KBM-7 (cell line): ENCODE results near the gene ABCB10.
"Not testable (repeated sequence)": the region's sequence is repeated elsewhere in the genome, so short reads cannot be mapped to it uniquely, and the experiment has no call there.

Experiments
- DNase-seq: peaks from one replicate; pipeline ENCODE4 v3.0.0-alpha.2; 2015
- in situ Hi-C: fragments of 300-500 bp; cut with MboI; formaldehyde crosslinking; loops from 2 replicates; pipeline ENCODE4 v1.14.3; 2020; ENCODE audit warnings: low sequenced_read_pairs, low pct_unique_long_range_greater_than_20kb, mixed read lengths

ABCB10 gene

DNA sequence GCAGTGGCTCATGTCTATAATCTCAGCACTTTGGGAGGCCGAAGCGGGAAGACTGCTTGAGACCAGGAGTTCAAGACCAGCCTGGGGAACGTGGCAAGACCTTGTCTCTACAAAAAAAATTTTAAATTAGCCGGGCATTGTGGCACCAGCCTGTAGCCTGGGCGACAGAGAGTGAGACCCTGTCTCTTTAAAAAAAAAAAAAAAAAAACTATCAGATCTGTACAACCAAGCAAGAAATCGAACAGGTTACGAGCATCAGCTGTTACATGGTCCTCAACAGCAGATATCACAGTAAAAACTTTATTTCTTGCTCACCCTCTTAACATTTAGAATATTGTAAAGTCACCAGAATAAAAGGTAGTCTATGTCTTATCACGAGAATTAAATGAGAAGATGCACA lies 51.9 kb downstream of the ABCB10 start:
- in situ Hi-C loops, result no loop called here
- no peak for DNase-seq

DNA sequence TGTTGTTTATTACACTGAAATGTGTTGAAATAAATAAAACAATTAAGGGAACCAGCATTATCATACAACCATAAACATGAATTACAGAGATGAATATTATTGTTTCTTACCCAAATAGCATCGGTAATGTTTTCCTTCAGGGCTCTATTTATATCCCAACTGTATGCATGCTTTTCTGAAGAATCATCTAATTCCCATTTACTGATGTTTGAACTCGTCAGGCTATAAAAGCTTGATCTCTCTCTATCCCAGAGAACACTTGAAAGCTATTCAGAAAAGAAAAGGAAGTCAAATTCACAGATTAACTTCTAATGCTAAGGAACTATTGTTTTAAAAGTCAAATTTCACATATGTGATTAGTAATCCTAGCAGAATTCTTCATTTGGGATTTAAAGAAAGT lies 62.7 kb downstream of the ABCB10 start:
- DNase-seq, result no peak
- in situ Hi-C loops, result no loop called here

DNA sequence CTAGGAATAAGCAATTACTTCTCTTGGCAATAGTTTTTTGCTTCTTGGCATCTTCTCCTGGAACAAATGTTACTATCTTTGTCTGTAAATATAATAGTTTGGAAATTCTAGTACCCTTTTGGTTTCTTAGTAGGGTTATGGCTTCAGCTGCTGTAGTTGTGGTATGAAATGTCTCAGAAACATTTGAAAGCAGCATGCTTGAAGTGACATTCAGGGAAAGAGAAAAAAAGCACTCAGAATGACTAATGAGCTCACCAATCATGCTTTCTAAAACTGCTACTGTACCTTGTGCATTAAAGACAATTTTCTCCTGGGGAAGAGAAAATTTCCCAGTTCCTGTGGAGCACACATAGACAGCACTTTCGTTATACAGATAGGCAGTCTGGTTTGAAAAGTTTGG lies 71.3 kb downstream of the ABCB10 start:
- in situ Hi-C loops, result no loop called here

DNA sequence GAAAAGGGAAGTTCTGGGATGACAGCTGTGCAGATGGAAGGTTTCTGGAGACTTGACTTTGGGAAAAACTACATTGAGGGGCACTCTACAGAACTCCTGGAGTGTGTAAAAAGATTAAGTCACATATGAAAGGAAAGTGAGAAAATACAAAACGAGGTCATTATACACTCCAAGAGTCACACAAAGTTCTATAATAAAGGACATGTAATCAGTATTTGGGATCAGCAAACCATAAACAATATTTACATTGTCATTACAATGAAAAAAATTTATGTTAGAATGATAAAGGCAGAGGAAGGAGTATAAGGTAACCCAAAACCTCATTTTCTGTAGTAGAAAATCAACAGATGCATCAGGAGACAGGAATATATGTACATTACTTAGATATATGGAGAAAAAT lies 73.2 kb downstream of the ABCB10 start:
- in situ Hi-C loops, result no loop called here
- DNase-seq, result no peak

More for the DNA sequence above, 71.3 kb downstream of the ABCB10 start:
- no peak for DNase-seq

DNA sequence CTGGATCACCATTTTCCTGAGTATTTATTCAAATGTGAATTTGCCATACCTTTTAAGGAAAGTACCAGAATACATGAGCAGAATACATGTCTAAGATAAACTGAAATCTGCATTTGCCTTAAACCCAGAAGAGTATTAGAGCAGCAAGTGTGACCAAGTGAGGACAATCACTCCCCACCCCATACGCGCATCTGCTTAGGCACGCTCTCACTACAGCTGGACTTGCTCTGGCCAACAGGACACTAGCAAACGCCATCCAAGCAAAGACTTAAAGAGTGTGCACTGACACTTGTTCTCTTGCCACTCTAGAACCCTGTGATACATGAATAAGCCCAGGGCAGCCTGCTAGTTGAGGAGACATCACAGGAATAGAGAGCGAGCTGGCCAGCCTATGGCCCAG lies 76.0 kb downstream of the ABCB10 start:
- DNase-seq, result no peak
- in situ Hi-C loops, result no loop called here

DNA sequence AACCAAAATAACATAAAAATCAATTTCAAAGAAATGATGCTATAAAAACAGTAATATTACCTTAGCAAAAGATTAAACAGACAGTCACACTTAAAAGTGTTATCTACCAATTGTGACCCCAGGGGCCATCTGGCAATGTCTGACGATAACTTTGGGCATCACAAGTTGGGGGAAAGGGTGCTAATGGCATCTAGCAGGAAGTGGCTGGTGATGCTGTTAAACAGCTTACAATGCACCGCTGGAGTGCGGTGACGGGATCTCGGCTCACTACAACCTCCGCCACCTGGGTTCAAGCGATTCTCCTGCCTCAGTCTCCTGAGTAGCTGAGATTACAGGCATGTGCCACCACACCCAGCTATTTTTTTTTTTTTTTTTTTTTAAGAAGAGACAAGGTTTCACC lies 78.0 kb downstream of the ABCB10 start:
- in situ Hi-C loops, result no loop called here
- DNase-seq, result no peak

DNA sequence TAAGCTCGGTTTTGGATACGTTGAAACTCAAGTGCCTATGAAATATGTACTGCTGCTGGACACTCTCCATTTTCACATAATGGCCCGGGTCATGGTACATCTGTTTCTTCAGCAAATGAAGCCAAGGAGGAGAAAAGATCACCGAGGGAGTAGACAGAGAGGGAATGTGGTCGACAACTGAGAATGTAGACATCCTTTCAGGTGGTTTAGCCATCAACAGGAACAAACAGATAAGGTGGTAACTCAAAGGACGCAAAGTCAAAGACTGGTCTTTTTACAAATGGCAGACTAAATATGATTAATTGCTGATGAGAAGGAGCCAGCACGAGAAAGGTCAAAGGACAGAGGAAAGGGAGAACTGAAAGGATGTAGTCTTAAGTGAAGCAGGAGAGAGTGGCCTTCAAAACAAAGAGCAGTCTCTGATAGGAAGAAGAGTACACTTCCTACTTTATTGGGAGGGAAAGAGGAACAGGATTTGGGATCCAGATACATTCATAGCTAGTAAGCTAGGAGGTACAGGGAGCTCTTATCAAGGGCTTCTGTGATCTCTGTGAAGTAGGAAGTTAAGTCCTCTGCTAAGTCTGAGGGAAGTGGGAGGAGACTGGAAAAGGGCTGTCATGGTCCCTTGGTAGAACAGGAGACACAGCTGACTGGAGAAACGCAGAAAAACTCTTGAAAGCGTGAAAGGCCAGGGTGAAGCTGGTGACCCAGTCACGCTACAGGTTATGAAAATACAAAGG lies 78.7 kb downstream of the ABCB10 start:
- in situ Hi-C loops, result no loop called here
- DNase-seq, result peak; percentile 54

DNA sequence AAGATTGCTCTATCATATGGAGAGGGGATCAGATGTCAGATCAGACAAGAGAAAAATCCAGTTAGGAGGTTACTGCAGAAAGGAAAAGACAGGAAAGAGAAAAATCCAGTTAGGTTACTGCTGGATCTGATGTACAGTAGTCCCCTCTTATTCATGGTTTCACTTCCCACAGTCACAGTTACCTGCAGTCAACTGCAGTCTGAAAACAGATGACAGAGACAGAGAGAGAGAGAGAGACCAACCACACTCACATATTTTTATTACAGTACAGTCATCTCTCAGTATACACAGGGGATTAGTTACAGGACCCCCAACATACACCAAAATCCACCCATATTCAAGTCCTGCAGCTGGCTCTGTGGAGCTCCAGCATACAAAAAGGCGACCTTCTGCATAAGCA lies 79.7 kb downstream of the ABCB10 start:
- in situ Hi-C loops, result no loop called here
- no peak for DNase-seq

DNA sequence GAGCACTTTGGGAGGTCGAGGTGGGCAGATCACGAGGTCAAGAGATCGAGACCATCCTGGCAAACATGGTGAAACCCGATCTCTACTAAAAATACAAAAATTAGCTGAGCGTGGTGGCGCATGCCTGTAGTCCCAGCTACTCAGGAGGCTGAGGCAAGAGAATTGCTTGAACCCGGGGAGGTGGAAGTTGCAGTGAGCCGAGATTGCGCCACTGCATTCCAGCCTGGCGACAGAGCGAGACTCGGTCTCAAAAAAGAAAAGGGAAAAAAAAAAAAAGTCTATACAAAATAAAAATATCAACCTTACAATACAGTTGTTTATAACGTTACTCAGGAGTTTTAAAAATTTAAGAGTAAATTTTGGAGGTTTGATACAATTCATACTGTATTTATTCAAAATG lies 82.6 kb downstream of the ABCB10 start:
- in situ Hi-C loops, DNase-seq: not testable (repeated sequence)

DNA sequence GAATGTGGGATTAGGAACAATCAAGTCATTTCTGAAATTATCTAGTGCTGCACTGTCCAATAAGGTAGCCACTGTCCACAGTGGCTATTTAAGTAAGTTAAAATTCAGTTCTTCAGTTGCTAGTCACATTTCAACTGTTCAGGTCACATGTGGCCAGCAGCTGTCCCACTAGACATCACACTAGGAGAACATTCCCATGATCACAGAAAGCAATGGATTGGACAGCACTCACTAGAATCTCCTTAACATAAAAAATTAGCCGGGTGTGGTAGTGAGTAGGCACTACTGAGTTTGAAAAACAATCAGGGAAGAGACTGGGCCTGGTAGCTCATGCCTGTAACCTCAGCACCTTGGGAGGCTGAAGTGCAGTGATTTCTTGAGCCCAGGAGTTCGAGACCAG lies 84.0 kb downstream of the ABCB10 start:
- DNase-seq, result no peak
- in situ Hi-C loops, result loop anchor here (25.0 kb wide), 1 partner anchor 212 kb away; the partner anchor contains the start of gene RAB4A

DNA sequence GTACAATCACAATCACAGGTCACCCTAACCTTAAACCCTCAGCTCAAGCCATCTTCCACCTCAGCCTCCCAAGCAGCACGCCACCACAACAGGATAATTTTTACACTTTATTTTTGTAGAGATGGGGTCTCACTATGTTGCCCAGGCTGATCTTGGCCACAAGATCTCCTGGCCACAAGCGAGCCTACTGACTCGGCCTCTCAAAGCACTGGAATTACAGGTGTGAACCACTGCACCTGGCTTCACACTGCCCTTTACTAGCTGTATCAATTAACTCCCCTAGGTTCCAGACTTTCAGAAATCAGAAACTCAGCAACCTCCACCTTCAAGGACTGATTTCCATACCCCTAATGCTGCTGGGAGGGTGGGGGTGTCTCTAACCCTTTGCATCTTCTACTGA lies 87.3 kb downstream of the ABCB10 start:
- in situ Hi-C loops, result loop anchor here (25.0 kb wide), 1 partner anchor 209 kb away; the partner anchor contains the start of gene RAB4A
- DNase-seq, result no peak

DNA sequence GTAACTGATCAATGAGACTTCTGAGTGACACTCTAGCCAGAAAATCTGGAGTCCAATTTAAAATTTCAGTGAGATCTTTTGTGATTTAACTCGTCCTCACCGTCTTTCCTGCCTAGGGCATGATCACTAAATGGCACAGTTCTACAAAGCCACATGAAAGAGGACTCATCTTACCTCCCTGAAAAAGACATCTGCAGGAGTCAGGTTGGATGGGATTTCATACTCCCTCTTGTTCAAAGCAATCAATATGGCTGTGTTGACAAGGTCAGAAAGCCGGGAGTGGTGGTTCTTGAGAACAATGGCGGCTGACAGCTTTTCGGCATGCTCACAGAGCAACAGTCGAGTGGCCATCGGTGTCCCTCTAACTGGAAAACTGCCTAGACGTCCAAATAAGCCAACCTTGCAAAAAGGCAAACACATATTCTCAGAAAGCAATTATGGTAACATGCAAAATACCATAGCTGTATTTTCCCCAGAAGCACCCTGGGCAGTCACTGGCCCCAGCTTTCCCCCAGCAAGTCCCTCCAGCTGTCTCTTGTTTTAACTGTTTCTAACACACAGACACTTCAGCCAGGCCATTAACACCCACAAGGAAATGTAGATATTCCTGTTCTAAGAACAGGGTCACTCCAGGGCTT lies 88.0 kb downstream of the ABCB10 start:
- in situ Hi-C loops, result loop anchor here (25.0 kb wide), 1 partner anchor 208 kb away; the partner anchor contains the start of gene RAB4A

DNA sequence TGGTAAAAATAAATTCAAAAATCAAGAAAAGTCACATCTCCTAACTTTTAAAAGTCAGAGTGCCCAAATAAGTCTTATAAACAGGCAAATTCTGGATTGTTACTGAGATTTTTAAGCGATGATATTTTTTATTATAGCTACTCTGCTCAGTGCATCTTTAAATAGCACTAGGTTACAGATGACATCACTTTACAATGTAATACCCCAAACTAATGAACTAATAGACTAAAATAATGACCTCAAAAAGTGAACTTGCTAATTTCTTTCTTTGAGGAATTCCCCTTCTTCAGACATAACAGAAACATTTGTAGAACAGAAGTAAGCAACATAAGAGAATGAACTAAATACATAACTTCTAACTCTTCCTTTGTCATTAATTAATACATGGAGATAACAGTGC lies 91.6 kb downstream of the ABCB10 start:
- DNase-seq, result no peak
- in situ Hi-C loops, result loop anchor here (25.0 kb wide), 1 partner anchor 205 kb away; the partner anchor contains the start of gene RAB4A

More for the DNA sequence above, 88.0 kb downstream of the ABCB10 start:
- DNase-seq, result no peak
